Measurements from ENCODE around the gene SAMD11.
"Not testable (repeated sequence)": the region's sequence is repeated elsewhere in the genome, so short reads cannot be mapped to it uniquely, and the experiment has no call there.

The SAMD11 gene

GRCh38 chr1:978835-979743 is 55.4 kb downstream of the SAMD11 start:
- DNase-seq (ENCODE audit: low read depth): no peak

- DNase-seq (ENCODE audit: low read depth): no peak
Observed at GRCh38 chr1:979744-980072, 56.0 kb downstream of the SAMD11 start.

GRCh38 chr1:980137-980571 is 56.4 kb downstream of the SAMD11 start:
- DNase-seq (ENCODE audit: low read depth): no peak

- DNase-seq (ENCODE audit: low read depth): no peak
Observed at GRCh38 chr1:980602-981395, 57.1 kb downstream of the SAMD11 start.

GRCh38 chr1:981491-981954 is 57.8 kb downstream of the SAMD11 start:
- DNase-seq (ENCODE audit: low read depth): no peak

GRCh38 chr1:981955-982558 is 58.3 kb downstream of the SAMD11 start, which contains the start of gene PERM1:
Gene PERM1 (minus strand): TSS chr1:982093. CDS start chr1:981029, 1,064 bp downstream.
- no peak for DNase-seq (ENCODE audit: low read depth)

GRCh38 chr1:982765-983436 is 59.2 kb downstream of the SAMD11 start:
- no peak for DNase-seq (ENCODE audit: low read depth)

- DNase-seq (ENCODE audit: low read depth): peak; percentile 52
Observed at GRCh38 chr1:983798-984475, 60.2 kb downstream of the SAMD11 start.

GRCh38 chr1:984476-984814 is 60.7 kb downstream of the SAMD11 start:
- DNase-seq (ENCODE audit: low read depth): no peak

- no peak for DNase-seq (ENCODE audit: low read depth)
Observed at GRCh38 chr1:985126-985525, 61.4 kb downstream of the SAMD11 start.

GRCh38 chr1:988061-988460 is 64.3 kb downstream of the SAMD11 start:
- DNase-seq (ENCODE audit: low read depth): not testable (repeated sequence)

GRCh38 chr1:991275-991674 is 67.6 kb downstream of the SAMD11 start:
- DNase-seq (ENCODE audit: low read depth): not testable (repeated sequence)

GRCh38 chr1:991895-992294 is 68.2 kb downstream of the SAMD11 start:
- no peak for DNase-seq (ENCODE audit: low read depth)

GRCh38 chr1:992362-992761 is 68.6 kb downstream of the SAMD11 start:
- DNase-seq (ENCODE audit: low read depth): no peak

GRCh38 chr1:993379-993995 is 69.8 kb downstream of the SAMD11 start:
- no peak for DNase-seq (ENCODE audit: low read depth)

Measured in activated T-cell treated with anti-CD3 and anti-CD28 coated beads for 1 hour (primary cell).